Adrenal gland (tissue), 12 donors: ENCODE results near the gene TMOD1. TPM values are rescaled to one million over a fixed set of nuclear protein-coding genes. Genes with fewer than 3 reads are reported as not detected.

Experiments used
- DNase-seq, 7 donors: peaks; one replicate each; pipeline ENCODE4 v3.0.0-alpha.2; 2019 to 2020
- H3K27ac ChIP-seq, 5 donors: fragments of 200-600 bp; sonication (generic) in 4 of 5; 1 replicate in 3 of 5; 2 replicates in 2 of 5; pipeline versions ENCODE4 v1.5.1 to v1.8.0; 2016 to 2020; ENCODE audit warnings: mild to moderate bottlenecking in 1 of 5
- H3K27me3 ChIP-seq: fragments of 200-600 bp; 2 replicates; pipeline ENCODE4 v1.8.0; 2021
- H3K36me3 ChIP-seq, 2 donors: fragments of 200-600 bp; replicated peaks in 1 of 2; 1 replicate in 1 of 2; 2 replicates in 1 of 2; pipeline versions ENCODE4 v1.5.1 to v1.8.0; 2018 to 2022
- H3K4me1 ChIP-seq, 2 donors: fragments of 200-600 bp; replicated peaks in 1 of 2; 1 replicate in 1 of 2; 2 replicates in 1 of 2; pipeline versions ENCODE4 v1.5.1 to v1.8.0; 2018 to 2021
- H3K4me3 ChIP-seq, 4 donors: fragments of 200-600 bp; sonication (generic) in 3 of 4; one replicate each; pipeline ENCODE4 v1.5.1; 2016 to 2018
- H3K9me3 ChIP-seq, 3 donors: fragments of 200-600 bp; sonication (generic) in 1 of 3; replicated peaks in 1 of 3; 1 replicate in 2 of 3; 2 replicates in 1 of 3; pipeline versions ENCODE4 v1.5.1 to v1.8.0; 2016 to 2021
- POLR2A ChIP-seq, 2 donors: fragments of 450-650 bp; IDR thresholded peaks; one replicate each; pipeline ENCODE4 v1.6.1; 2017; ENCODE audit warnings: antibody characterized with exemption in 2 of 2, mild to moderate bottlenecking in 2 of 2, moderate library complexity in 1 of 2
- WGBS, 4 donors: extraction: QIAGEN DNeasy Blood & Tissue Kit in 2 of 4; methylation state at CpG; one replicate each; pipeline versions ENCODE4 v1.1.5 to v1.1.7; 2013 to 2017; 5-methylcytosine and 5-hydroxymethylcytosine counted together
- intact Hi-C, 2 donors: fragments of 100-400 bp; cut with DNase I; formaldehyde crosslinking; loops; one replicate each; pipeline versions ENCODE4 v1.14.1 to v1.15.0; 2022 to 2023
- polyA plus RNA-seq, 3 donors: library from polyadenylated mRNA; stranded (reverse); fragments of 200-250 nt in 2 of 3; fragments of 350-450 nt in 1 of 3; fragmentation: Illumina TruSeq in 1 of 3; extraction: RNeasy Lipid Tissue Mini Kit (QIAGEN cat#74804) in 1 of 3; gene quantifications; one replicate each; pipeline ENCODE4 v1.2.3, GENCODE V29; 2013 to 2014
- total RNA-seq, 9 donors: library from RNA; depleted of rRNA in 4 of 9; stranded (reverse); fragments of >200 nt in 4 of 9; fragments of 120-200 nt in 1 of 9; fragmentation: NEBNext Ultra II Directional in 1 of 9; extraction: Animal tissue kit (Norgen Biotek cat#: 25700) in 1 of 9; gene quantifications; one replicate each; pipeline versions ENCODE4 v1.1.0 to v1.2.4, GENCODE V29; 2013 to 2023
- TF ChIP-seq, protein P1 (sequence below), 6 experiments: fragments of 450-650 bp in 4 of 6; fragments of 200-600 bp in 2 of 6; sonication (generic) in 1 of 6; IDR thresholded peaks; 1 replicate in 5 of 6; 2 replicates in 1 of 6; pipeline versions ENCODE4 v1.5.1 to v1.8.0; 2016 to 2021; ENCODE audit warnings: antibody characterized with exemption in 6 of 6, mild to moderate bottlenecking in 2 of 6, moderate library complexity in 1 of 6
- donor health status: healthy with polysubstance abuse.
- donor health status: Bipolar disorder and iron deficiency.
- donor health status: DM: yes; HTN: yes; CAD: no.
- donor health status: DM: no; HTN: no; CAD: no.
- donor health status: DM: no; HTN: no; CAD: no.
- donor health status: DM: yes; HTN: yes; CAD: no.

TMOD1 gene
- total and polyA plus RNA-seq, 12 donors = 23.9 to 91.2 (median 59.8) TPM

DNA sequence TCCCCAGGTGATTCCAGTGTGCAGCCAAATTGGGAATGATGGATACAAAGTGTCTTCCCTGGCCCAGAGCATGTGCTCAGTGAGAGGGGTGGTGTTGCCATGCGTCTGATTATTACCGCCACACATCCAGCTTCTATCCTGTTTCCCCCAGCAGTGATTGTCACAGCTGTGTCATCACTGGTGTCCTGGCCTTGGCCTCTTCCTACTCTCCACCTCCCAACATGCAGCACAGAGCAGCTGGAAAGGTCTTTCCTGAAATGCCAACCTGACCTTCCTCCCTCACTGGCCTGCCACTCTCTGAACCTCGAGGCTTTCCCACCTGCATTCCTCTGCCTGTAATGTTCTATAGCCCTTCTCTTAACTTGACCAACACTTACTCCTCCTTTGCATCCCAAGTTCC is 60.0 kb downstream of the TMOD1 start:
- H3K9me3 ChIP-seq = no peaks in the 10 kb centered on the region
- H3K36me3 ChIP-seq = peaks cover 0 to 5% of the 10 kb centered on the region in 2 donors
- peak in 6 of 7 donors; percentile 52 to 78 (median 73) for DNase-seq
- H3K27me3 ChIP-seq = no peaks in the 10 kb centered on the region
- TF ChIP-seq, protein P1, sequence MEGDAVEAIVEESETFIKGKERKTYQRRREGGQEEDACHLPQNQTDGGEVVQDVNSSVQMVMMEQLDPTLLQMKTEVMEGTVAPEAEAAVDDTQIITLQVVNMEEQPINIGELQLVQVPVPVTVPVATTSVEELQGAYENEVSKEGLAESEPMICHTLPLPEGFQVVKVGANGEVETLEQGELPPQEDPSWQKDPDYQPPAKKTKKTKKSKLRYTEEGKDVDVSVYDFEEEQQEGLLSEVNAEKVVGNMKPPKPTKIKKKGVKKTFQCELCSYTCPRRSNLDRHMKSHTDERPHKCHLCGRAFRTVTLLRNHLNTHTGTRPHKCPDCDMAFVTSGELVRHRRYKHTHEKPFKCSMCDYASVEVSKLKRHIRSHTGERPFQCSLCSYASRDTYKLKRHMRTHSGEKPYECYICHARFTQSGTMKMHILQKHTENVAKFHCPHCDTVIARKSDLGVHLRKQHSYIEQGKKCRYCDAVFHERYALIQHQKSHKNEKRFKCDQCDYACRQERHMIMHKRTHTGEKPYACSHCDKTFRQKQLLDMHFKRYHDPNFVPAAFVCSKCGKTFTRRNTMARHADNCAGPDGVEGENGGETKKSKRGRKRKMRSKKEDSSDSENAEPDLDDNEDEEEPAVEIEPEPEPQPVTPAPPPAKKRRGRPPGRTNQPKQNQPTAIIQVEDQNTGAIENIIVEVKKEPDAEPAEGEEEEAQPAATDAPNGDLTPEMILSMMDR (IDR thresholded peaks at IDR 0.05) = no peak
- TF ChIP-seq POLR2A (IDR thresholded peaks at IDR 0.05) = no peak
- H3K4me1 ChIP-seq = peaks cover 46 to 83% of the 10 kb centered on the region in 2 donors
- no peak overlapping the region for H3K4me3 ChIP-seq
- WGBS, 4 donors = 31 to 40% (median 36%) methylated on average over 3 of the region's 3 CpGs
- intact Hi-C loops = loop anchor here in 1 of 2 donors (2.0 kb wide), 1 partner anchor 37 kb away; no protein-coding TSS in a partner anchor
- peak overlapping the region in 3 of 5 donors; percentile 16 to 88 (median 80) for H3K27ac ChIP-seq

DNA sequence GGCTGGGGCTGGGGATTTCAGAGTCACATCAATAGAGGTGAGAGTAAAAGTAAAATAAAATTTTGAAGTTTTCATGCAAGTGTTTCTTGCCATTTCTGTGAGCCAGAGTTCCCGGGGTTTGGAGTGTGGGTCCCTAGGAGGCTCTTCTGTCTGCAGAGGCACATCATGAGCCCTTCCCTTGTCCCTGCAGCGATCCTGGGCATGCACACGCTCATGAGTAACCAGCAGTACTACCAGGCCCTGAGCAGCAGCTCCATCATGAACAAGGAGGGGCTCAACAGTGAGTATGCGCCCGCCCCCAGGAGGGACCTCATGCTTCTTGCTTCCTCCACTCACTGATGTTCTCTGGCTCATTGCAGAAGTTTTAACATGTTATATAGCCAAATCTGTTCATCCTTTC is 61.1 kb downstream of the TMOD1 start:
- no peak overlapping the region for H3K4me3 ChIP-seq
- no peak for TF ChIP-seq POLR2A (IDR thresholded peaks at IDR 0.05)
- TF ChIP-seq, protein P1 (IDR thresholded peaks at IDR 0.05) = no peak
- peaks cover 0 to 5% of the 10 kb centered on the region in 2 donors for H3K36me3 ChIP-seq
- 91 to 98% (median 97%) methylated on average over 5 of the region's 5 CpGs for WGBS, 4 donors
- peak in 2 of 7 donors; percentile 19 to 57 for DNase-seq
- H3K27me3 ChIP-seq = no peaks in the 10 kb centered on the region
- intact Hi-C loops = no loop called here
- peak overlapping the region in 3 of 5 donors; percentile 16 to 88 (median 80) for H3K27ac ChIP-seq
- H3K9me3 ChIP-seq = no peaks in the 10 kb centered on the region
- peaks cover 38 to 73% of the 10 kb centered on the region in 2 donors for H3K4me1 ChIP-seq

DNA sequence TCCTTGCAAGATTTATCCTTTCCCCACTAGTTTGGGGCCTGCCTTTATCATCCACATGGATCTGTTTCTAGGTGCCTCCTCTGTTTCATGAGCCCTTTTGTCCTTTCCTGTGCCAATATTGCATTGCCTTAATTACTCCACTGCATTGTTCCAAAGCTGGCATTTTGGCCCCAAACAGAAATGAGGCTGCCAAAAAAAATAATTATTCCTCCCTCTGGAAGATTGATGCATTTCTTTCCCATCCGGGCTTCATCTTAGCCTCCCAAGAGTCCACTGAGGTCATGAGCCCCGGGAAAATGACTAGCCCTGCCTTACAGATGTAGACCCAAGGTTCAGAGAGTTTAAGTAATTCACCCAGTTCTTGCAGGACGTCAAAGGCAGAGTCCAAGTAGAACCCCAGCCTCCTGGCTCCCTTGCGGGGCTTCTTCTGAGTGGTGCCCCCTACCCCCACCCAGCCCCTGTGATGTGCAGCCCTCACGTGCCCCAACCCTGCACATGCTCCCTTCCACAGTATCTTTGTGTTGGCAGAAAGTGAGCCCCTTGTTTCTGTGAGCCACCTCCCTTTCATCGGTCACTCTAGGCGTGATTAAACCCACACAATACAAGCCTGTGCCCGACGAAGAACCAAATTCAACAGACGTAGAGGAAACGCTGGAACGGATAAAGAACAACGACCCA is 62.1 kb downstream of the TMOD1 start:
- Histone ChIP-seq H3K9me3 (no peaks in the 10 kb centered on the region), H3K4me1 (peaks cover 29 to 62% of the 10 kb centered on the region in 2 donors), H3K36me3 (peaks cover 0 to 14% of the 10 kb centered on the region in 2 donors), H3K4me3 (no peak overlapping the region), H3K27ac (peak overlapping the region in 4 of 5 donors; percentile 24 to 88 (median 80)), H3K27me3 (no peaks in the 10 kb centered on the region)
- intact Hi-C loops = no loop called here
- 58 to 69% (median 61%) methylated on average over 13 of the region's 13 CpGs for WGBS, 4 donors
- peak in 5 of 7 donors; percentile 44 to 73 (median 50) for DNase-seq
- no peak for TF ChIP-seq POLR2A (IDR thresholded peaks at IDR 0.05)
- TF ChIP-seq, protein P1 (IDR thresholded peaks at IDR 0.05) = no peak

GRCh38 chr9:97564291-97565175 is 63.1 kb downstream of the TMOD1 start:
- intact Hi-C loops = no loop called here

More at GRCh38 chr9:97564291-97565175, 63.1 kb downstream of the TMOD1 start:
- no peaks in the 10 kb centered on the region for H3K27me3 ChIP-seq
- DNase-seq = peak; percentile 86 to 96 (median 94)
- peak in 1 of 2 donors; percentile 64 for TF ChIP-seq POLR2A (IDR thresholded peaks at IDR 0.05)
- TF ChIP-seq, protein P1 (IDR thresholded peaks at IDR 0.05) = no peak
- peaks cover 29 to 55% of the 10 kb centered on the region in 2 donors for H3K4me1 ChIP-seq
- H3K9me3 ChIP-seq = no peaks in the 10 kb centered on the region
- H3K4me3 ChIP-seq = no peak overlapping the region
- peak overlapping the region in 4 of 5 donors; percentile 38 to 88 (median 80) for H3K27ac ChIP-seq
- peaks cover 0 to 23% of the 10 kb centered on the region in 2 donors for H3K36me3 ChIP-seq
- 25 to 34% (median 33%) methylated on average over 14 of the region's 14 CpGs for WGBS, 4 donors
